NCI-H524 (cell line): ENCODE data around the gene MPP3.
"Not testable (repeated sequence)": the region's sequence is repeated elsewhere in the genome, so short reads cannot be mapped to it uniquely, and the experiment has no call there.

ENCODE experiments used
- DNase-seq, 2 experiments: peaks; one replicate each; lab custom pipeline; 2025; lab: John Stamatoyannopoulos, UW

MPP3 gene

DNA sequence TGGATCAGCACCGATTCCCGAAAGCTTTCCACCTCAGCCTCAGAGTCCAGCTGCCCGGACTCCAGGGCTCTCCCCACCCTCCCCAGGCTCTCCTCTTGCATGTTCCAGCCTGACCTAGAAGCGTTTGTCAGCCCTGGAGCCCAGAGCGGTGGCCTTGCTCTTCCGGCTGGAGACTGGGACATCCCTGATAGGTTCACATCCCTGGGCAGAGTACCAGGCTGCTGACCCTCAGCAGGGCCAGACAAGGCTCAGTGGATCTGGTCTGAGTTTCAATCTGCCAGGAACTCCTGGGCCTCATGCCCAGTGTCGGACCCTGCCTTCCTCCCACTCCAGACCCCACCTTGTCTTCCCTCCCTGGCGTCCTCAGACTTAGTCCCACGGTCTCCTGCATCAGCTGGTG is 29.0 kb upstream of the MPP3 start:
- DNase-seq: no peak

DNA sequence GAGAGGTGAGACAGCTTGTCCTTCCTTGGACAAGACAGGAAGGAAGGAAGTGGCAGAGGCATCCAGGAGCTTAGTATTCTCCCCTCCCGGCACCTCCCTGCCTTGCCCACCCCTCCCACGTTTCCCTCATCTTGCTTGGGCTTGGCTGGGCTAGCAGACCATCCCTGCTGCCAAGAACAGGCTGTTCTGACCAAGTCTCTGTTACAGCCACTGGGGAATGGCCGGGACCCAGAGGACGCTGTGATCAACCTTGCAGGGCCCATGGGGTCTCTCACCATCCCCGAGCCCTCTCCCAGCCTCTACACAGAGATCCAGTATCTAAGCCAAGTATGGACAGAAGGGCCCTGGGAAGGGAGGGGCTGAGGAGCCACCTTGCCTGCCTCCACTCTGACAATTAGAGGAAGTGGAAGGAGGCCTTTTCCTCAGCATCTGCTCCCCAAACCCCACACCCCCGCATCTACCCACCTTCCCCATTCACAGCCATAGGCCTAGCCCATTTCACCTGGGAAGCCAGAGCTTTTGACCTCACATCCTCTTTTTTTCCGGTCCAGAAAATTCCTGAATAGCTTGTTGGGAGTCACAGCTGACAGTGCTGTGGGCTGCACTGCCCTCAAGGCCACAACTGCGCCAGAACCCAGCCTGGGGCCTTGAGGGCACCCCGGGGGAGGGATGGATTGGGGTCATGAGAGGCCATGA is 28.1 kb upstream of the MPP3 start:
- peak in 1 of 2 experiments; percentile 27 for DNase-seq

DNA sequence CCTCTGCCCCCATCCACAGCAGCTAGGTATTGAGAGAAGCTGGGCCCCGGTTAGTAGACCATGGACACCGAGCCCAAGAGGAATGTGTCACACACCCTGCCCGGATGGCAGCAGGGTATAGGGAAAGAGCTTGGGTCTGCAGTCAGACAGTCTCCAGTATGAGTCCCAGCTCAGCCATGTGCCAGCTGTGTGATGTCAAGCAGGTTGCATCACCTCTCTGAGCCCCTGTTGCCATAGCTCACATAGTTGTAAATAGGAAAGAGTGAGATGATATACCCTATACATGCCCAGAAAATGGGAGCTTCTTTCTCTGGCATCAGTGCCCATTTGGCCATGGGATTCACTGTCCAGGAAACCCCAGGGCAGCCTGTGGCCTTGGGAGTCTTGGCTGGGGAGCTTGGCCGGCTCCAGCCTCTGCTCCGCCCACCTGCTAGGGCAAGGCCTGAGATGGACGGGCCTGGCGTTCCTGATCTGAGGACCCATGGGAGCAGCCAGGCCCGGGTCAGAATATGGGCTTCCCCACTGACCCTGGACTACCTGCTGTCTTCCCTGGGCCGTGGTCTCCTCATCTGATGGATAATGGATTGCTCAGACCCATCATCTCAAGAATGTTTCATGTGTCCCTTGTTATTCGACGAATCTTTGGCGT is 27.3 kb upstream of the MPP3 start:
- DNase-seq: no peak

DNA sequence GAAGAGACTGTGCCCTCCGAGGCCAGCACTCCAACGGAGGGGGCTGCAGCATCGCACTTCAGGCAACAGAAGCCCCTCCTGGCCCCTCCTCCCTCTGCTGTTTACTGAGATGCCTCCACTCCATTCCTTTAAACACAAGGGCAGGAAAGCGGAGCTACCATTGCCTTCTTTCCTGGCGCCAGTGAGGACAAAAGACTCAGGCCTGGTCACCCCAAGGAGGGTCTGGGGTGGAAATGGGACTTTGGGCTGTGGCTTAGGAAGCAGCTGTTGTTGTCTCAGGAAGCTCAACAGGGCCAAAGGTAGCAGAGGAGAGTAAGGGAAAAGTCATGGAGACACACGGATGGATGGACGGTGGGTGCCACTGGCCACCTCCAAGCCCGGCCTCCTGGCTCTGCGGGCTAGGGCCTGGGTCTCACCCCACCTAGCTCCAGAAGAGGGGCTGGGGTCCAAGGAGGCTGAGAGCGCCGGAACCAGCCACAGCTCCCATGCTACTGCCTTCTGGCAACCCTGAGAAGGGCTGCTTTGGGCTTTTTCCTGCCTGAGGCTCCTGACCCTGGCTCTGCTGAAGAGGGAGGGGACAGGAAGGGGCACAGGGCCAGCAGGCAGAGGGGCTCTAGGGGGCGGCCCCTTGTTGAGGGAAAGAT is 25.1 kb upstream of the MPP3 start:
- DNase-seq: no peak

DNA sequence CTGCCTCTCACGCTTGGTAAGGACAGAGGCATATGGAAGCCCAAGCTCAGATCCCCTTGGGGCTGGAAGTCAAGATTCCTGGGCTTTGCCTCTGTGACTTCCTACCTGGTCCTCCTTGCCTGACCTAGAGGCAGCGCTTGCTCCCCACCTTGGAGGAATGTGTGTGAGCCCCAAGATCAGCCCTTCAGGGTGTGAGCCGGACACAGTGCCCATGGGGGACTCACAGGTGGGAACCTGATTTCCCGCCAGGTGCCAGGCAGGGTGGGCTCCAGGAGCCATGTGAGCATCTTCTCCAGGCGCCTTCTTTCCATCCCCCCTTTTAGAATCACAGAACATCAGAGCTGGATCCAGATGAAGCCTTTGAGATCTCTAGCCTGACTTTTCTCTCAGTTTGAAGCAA is 24.2 kb upstream of the MPP3 start:
- DNase-seq: no peak

DNA sequence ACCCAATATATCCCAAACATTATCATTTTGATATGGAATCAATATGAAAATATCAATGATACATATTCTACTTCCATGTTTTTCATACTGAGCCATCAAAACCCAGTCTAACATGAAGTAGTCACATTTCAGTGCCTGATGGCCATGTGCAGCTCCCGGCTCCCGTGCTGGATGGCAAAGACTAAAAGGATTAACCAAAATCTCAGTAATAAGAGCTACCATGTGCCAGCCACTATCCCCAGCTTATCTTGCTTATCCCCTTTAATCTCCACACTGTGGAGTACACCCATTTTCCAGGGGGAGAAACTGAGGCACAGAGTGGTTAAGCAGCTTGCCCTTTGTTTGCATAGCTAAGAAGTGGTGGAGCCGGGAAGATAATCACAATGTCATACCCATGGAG is 23.2 kb upstream of the MPP3 start:
- DNase-seq: peak; percentile 46 to 70

DNA sequence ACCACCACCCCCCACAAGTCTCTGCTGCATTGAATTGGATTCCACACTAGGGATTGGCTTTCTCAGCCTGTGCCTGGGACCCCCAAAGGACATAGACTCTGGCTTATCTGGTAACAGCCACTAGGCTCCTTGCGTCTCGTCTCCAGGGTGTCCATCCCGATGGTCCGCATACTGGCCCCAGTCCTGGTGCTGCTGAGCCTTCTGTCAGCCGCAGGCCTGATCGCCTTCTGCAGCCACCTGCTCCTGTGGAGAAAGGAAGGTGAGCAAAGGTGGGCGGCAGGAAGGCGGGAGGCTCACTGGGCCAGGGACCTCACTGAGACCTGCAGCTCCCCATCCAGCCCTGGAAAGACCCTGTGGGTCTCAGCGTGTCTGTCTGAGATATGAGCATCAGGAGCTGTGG is 22.1 kb upstream of the MPP3 start:
- no peak for DNase-seq

DNA sequence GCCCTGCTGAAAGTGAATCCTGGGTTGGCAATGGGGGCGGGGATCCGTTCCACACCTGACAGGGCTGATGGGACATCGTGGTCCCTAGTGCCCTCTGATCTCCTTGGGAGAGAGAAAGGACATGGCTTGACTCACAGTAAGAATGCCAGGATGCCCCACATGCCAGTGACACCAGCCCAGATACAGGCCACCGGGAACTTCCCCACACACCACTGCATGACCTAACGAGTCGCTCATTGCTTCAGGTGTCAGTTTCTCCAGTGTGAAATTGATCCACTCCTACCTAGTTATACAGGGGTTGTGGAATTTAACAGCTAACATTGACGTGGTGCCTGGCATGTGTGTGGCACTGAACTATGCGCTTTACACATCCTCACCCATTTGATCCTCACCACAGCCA is 21.6 kb upstream of the MPP3 start:
- DNase-seq: no peak

DNA sequence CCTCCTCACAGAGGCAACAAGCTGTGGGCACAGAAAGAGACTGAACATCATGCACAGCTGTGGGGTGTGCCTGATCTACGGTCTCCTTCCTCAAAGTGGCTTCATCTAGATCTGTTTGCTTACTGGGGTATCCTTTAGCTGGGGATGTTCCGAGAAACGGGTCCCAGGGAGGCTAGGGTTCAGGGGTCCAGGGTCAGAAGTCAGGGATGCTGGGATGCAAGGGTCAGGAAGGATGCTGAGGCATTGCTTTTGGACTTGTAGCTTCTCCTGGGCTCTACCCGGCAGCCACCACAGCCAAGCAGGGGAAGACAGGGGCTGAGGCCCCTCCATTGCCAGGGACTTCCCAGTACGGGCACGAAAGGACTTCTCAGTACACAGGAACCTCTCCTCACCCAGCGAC is 20.6 kb upstream of the MPP3 start:
- no peak for DNase-seq

DNA sequence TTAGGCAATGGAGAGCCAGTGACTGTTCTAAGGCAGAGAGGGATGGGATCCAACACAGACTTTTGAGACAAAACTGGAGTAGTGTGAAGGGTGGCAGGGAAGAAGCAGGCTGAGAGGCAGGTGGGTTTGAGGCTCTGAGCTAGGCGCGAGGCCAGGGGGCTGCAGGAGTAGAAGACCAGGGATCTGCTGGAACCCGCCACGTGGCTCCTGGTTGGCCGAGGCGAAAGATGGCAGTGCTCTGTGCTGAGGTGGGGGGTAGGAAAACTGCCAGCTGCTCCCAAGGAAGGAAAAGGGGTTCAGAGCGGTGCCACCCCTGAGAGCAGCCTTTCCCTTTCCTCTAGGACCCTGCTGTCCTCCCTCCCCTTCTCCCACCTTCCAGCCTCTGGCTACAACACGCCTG is 19.6 kb upstream of the MPP3 start:
- no peak for DNase-seq

DNA sequence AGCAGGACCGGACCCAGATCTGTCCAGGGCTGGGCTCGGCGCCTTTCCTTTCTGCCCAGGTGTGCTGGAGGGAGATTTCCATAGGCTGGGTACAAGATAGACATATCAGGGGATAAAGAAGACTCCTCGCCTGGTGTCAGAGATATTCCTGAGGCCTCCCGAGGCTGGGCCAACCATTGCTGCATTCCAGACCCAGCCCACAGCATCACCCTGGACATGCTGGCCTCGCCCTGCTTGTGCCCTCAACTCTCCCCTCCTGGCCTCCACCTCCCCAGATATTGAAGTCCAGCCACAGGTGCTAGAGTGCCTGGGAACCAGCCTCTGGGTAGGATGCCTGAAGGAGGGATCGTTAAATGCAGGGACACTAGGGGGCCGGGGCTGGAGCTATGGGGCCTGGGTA is 16.2 kb upstream of the MPP3 start:
- no peak for DNase-seq

DNA sequence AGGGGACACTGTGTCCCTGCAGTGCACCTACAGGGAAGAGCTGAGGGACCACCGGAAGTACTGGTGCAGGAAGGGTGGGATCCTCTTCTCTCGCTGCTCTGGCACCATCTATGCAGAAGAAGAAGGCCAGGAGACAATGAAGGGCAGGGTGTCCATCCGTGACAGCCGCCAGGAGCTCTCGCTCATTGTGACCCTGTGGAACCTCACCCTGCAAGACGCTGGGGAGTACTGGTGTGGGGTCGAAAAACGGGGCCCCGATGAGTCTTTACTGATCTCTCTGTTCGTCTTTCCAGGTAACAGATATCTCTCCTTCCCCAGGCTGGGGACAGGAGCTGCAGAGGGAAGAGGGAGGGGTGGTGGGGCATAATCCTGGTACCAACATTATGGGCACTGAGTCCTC is 15.7 kb upstream of the MPP3 start:
- no peak for DNase-seq

DNA sequence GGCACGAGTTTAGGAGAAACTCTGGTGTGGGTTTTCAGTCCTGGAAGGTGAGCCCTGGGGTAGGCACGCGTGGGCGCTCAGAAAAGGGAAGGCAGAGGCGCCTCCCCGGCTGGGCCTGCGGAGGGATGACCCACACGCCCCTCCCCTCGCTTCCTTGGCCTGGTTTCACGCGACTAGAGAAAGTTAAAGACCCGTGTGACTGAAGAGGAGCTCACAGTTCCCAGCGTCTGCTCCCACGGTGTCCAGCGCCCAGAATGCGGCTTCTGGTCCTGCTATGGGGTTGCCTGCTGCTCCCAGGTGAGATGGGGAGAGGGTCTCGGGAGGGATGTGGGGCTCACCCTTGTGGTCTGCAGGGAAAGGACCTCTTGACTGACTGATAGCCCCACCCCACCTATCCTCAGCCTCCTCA is 14.0 kb upstream of the MPP3 start, which contains the start of gene CD300LG:
Gene CD300LG, plus strand, starts transcription at position 214 of the 409 bp plus-strand sequence. Its CDS starts 41 bp downstream, at position 255.
- no peak for DNase-seq

DNA sequence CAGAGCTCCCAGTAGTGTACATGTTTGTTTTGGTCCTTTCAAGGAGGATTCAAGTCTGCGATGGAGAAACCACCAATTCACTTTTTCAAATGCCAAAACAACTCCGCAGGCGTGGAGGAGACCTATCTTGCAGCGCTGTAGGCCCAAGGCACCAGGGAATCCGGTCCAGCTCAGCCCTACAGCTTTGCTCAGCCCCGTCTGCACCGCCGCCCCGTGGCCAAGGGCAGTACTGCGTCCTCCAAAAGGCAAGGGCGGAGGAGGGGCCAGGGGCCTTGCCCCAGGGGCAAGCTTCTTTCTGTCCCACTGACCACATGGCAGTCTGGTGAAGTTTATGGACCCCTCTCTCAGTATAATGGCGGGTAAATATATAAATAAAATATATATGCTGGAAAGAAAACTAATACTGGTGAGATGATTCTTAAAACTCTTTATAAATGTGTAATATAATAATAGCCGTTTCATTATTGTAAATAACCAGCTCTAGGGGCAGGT is 13.3 kb upstream of the MPP3 start:
- DNase-seq: peak; percentile 47 to 68

DNA sequence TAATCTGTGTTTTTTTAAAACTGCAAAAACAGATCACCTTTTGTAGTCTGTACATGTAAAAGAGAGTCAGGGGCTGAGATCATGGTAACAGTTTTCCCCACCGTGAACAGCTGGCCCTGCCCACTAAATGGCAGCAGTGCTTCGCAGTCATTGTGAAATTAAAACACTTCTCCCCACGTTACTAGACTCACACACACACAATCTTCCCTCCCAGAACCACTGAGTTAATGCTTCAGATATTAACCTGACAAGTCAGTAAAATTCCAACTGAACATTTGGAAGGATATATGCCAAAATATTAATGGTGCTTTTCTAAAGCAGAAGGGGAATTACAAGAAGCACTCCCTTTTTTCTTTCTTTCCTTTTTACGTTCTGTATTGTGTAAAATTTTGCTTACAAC is 12.8 kb upstream of the MPP3 start:
- DNase-seq: no peak

DNA sequence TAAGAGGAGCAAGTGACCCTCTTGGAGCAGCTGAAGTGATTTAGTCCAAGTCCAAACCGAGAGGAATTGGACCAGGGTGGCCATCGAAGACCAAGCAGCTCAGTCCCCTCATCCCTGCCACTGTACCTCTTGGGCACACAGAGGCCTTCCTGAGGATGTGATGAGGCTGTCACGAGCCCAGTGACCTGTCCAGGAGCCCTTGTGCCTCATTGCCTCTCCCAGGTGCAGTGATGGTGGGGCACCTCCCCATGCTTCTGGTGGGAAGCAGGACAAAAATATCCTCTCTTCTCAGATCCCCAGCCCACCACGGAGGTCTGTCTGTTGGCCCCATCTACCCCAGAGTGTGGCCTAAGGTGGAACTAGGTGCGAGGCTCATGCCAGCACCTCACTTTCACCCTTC is 11.3 kb upstream of the MPP3 start:
- DNase-seq: no peak

DNA sequence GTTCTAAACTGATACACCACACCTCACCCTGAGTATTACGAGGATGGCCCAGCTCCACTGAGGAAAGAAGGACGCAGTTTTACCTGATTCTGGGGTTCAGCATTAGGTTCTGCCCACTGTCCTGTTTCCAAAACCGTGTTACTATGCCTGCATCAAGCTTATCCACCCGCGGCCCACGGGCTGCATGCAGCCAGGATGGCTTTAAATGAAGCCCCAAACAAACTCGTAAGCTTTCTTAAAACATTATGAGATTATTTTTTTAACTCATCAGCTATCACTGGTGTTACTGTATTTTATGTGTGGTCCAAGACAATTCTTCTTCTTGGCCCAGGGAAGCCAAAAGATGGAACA is 10.0 kb upstream of the MPP3 start:
- DNase-seq: no peak

DNA sequence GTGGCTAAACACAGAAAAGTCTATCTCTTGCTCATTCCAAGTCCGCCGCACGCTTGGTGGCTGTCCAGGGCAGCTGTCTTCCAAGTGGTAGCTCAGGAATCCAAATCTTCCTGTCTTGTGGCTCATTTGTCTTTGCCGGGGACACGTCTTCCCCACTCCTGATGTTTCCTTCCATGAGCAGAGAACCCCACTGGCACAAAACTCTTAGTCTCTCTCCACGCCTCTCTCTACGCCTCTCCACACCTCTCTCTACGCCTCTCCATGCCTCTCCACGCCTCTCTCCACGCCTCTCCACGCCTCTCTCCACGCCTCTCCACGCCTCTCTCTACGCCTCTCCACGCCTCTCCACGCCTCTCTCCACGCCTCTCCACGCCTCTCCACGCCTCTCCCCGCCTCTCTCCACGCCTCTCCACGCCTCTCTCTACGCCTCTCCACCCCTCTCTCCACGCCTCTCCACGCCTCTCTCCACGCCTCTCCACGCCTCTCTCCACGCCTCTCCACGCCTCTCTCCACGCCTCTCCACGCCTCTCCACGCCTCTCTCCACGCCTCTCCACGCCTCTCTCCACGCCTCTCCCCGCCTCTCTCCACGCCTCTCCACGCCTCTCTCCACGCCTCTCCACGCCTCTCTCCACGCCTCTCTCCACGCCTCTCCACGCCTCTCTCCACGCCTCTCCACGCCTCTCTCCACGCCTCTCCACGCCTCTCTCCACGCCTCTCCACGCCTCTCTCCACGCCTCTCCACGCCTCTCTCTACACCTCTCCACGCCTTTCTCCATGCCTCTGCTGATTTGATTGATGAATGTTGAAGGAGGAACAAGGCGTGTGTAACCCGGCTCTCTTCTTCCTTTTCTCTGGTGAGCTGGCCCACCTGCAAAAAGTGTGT is 9.4 kb upstream of the MPP3 start:
- DNase-seq: not testable (repeated sequence)

DNA sequence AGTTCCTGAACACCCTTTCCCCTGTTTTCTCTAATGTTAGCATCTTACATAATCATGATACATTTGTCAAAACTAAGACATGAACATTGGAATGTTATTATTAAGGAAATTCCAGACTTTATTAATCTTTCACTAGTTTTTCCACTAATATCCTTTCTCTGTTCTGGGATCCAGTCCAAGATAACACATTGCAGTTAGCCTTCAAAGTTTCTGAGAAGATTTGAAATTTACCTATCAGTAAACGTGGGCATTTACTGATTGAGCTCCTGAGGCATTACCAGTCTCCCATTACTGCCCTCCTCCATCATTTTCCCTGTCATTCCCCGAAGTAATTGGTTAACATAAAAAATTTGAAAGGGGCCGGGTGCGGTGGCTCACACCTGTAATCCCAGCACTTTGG is 8.3 kb upstream of the MPP3 start:
- no peak for DNase-seq

DNA sequence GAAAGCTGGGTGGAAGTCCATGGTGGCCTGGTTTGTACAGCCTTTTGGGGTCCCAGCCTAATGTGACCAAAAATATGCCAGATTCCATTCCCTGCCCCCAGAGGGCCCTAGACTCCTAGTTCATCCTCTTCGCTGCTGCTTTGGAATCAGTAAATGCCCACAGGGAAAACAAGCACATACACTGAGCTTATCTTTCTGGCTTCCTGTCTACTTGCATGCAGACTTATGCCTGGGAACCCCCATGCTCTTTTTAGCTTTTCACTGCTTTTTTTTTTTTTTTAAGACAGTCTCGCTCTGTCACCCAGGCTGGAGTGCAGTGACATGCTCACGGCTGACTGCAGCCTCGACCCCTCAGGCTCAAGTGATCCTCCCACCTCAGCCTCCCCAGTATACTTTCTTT is 7.9 kb upstream of the MPP3 start:
- DNase-seq: peak; percentile 50 to 62

DNA sequence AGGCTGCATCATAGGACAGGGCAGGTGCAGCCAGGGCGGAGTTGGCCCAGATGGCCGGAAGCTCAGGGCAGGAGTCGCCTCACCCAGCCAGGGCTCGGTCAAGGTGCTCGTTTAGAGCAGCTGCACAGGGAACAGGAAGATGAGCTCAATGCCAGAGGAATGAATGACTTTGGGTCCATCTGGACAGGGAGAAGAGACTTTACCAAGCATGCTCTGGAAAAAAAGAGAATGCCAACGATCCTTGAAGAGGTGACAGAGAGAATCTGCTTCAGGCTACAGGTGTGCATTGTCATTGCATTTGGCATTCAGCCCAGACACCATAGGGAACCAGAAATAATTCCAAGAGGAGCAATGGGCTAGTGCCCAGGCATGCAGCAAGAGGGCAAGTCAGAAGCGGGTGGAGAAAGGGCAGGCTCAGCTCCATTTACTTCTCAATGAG is 6.7 kb upstream of the MPP3 start:
- peak; percentile 90 to 91 for DNase-seq

DNA sequence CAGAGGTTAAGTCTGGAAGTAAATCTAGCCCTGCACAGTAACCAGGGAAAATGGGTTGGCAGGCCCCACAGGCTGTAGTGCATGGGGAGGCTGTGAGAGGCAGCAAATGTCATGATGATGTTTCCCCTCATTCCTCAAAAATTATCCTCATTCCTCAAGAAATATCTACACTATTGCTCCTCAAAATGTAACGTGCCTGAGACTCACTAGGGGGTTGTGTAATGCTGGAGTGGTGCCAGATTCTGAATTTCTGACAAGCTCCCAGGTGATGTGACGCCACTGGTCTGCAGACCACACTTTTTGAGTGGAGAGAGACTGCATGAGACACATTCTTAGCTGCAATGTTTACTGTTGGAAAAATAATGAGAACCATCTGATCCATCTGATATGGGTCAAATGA is 1.2 kb upstream of the MPP3 start:
- DNase-seq: peak in 1 of 2 experiments; percentile 10
